HEK293T (cell line): ENCODE data around the gene HELQ.

Experiments used
- BHLHE40 ChIP-seq: fragments of 450-650 bp; IDR thresholded peaks from 2 replicates; pipeline ENCODE4 v1.6.1; 2016; ENCODE audit warnings: mild to moderate bottlenecking, moderate library complexity, borderline replicate concordance
- FOXK2 ChIP-seq: fragments of 450-650 bp; IDR thresholded peaks from 2 replicates; pipeline ENCODE4 v1.6.1; 2016; ENCODE audit warnings: mild to moderate bottlenecking
- FOXM1 ChIP-seq: fragments of 450-650 bp; IDR thresholded peaks from 2 replicates; pipeline ENCODE4 v1.6.1; 2017; ENCODE audit warnings: mild to moderate bottlenecking, borderline replicate concordance
- LEF1 ChIP-seq: fragments of 450-650 bp; IDR thresholded peaks from 2 replicates; pipeline ENCODE4 v1.6.1; 2017; ENCODE audit warnings: mild to moderate bottlenecking, borderline replicate concordance
- NFRKB ChIP-seq: fragments of 450-650 bp; IDR thresholded peaks from 2 replicates; pipeline ENCODE4 v1.6.1; 2016; ENCODE audit warnings: mild to moderate bottlenecking, moderate library complexity
- SP1 ChIP-seq: fragments of 450-650 bp; IDR thresholded peaks from 2 replicates; pipeline ENCODE4 v1.6.1; 2017
- ZNF384 ChIP-seq: fragments of 450-650 bp; IDR thresholded peaks from 2 replicates; pipeline ENCODE4 v1.6.1; 2016

DNA sequence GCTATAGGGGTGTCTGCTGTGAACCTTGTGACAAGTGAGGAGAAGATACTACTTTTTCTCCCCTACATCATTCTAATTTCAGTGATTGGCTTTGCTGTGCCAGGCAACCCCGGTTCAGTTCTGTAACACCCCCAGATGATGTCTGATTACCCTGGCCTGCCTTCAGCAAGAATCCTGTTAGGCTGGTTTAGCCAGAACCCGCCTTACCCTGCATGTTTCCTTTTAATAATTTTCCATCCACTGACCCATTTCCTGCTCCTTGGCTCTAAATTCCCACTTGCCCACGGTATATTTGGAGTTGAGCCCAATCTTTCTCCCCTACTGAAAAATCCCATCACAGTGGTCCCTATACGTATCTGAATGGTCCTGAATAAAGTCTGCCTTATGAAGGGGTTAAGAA, 74.5 kb downstream of the HELQ start:
- TF ChIP-seq NFRKB (no peak), BHLHE40 (no peak), FOXM1 (no peak), LEF1 (no peak), FOXK2 (no peak), ZNF384 (no peak), SP1 (no peak)
